Lung (tissue), 12 donors: ENCODE measurements around the gene TBC1D22A. TPM values are rescaled to one million over a fixed set of nuclear protein-coding genes. Genes with fewer than 3 reads are reported as not detected.
A peak's percentile ranks its signal among the peaks of the same experiment; 100 is the strongest.

Experiments used
- ATAC-seq: fragments of 200-7000 bp; cut with Tn5 transposase; one replicate; pipeline ENCODE4 v1.9.1; 2020; ENCODE audit warnings: moderate number of reproducible peaks; ENCODE audit not compliant: insufficient read depth, low FRiP score
- DNase-seq, 3 donors: peaks; one replicate each; pipeline ENCODE4 v3.0.0-alpha.2; 2013 to 2017
- H3K27ac ChIP-seq, 2 donors: one replicate each; pipeline ENCODE4 v1.5.1; 2013; ENCODE audit warnings: mild to moderate bottlenecking in 2 of 2, moderate library complexity in 2 of 2, control low read depth in 1 of 2, inconsistent platforms in 1 of 2, low read depth in 1 of 2, low read length in 1 of 2
- H3K27me3 ChIP-seq, 3 donors: one replicate each; pipeline ENCODE4 v1.5.1; 2013; ENCODE audit warnings: low read length in 2 of 3; ENCODE audit not compliant: control insufficient read depth in 3 of 3, insufficient read depth in 3 of 3
- H3K36me3 ChIP-seq, 4 donors: one replicate each; pipeline ENCODE4 v1.5.1; 2013; ENCODE audit warnings: low read length in 4 of 4, mild to moderate bottlenecking in 1 of 4, moderate library complexity in 1 of 4; ENCODE audit not compliant: control insufficient read depth in 4 of 4, insufficient read depth in 4 of 4
- H3K4me1 ChIP-seq, 5 donors: one replicate each; pipeline ENCODE4 v1.5.1; 2013; ENCODE audit warnings: low read length in 5 of 5, mild to moderate bottlenecking in 2 of 5, moderate library complexity in 1 of 5; ENCODE audit not compliant: control insufficient read depth in 5 of 5, insufficient read depth in 5 of 5
- H3K4me3 ChIP-seq: one replicate; pipeline ENCODE4 v1.5.1; 2013; ENCODE audit warnings: mild to moderate bottlenecking, control low read depth, moderate library complexity
- H3K9ac ChIP-seq, 2 donors: one replicate each; pipeline ENCODE4 v1.5.1; 2013; ENCODE audit warnings: low read length in 2 of 2, control low read depth in 1 of 2; ENCODE audit not compliant: insufficient read depth in 1 of 2
- H3K9me3 ChIP-seq, 4 donors: one replicate each; pipeline ENCODE4 v1.5.1; 2013; ENCODE audit warnings: low read length in 3 of 4, mild to moderate bottlenecking in 1 of 4, moderate library complexity in 1 of 4; ENCODE audit not compliant: control insufficient read depth in 4 of 4, insufficient read depth in 3 of 4
- WGBS, 2 donors: extraction: QIAGEN DNeasy Blood & Tissue Kit; methylation state at CpG; one replicate each; pipeline ENCODE4 v1.1.7; 2013; 5-methylcytosine and 5-hydroxymethylcytosine counted together
- polyA plus RNA-seq, 2 donors: library from polyadenylated mRNA; stranded (reverse); fragments of 200-250 nt; gene quantifications; one replicate each; pipeline ENCODE4 v1.2.1, GENCODE V29; 2013
- total RNA-seq, 2 donors: library from RNA; depleted of rRNA in 1 of 2; stranded (reverse); fragments of >200 nt in 1 of 2; gene quantifications; one replicate each; pipeline ENCODE4 v1.2.1, GENCODE V29; 2014 to 2021
- TF ChIP-seq, protein P1 (sequence below): IDR thresholded peaks from 2 replicates; pipeline ENCODE4 v1.5.1; 2012; ENCODE audit warnings: mild to moderate bottlenecking; ENCODE audit errors: control extremely low read depth, extremely low read depth
- donor health status: control.
- donor health status: control.
- donor health status: Bipolar disorder and iron deficiency.
- donor health status: healthy.
- donor health status: DM: yes; HTN: yes; CAD: no.

Gene TBC1D22A
- total and polyA plus RNA-seq, 4 donors, result 20.2 to 38.4 (median 21.0) TPM

DNA sequence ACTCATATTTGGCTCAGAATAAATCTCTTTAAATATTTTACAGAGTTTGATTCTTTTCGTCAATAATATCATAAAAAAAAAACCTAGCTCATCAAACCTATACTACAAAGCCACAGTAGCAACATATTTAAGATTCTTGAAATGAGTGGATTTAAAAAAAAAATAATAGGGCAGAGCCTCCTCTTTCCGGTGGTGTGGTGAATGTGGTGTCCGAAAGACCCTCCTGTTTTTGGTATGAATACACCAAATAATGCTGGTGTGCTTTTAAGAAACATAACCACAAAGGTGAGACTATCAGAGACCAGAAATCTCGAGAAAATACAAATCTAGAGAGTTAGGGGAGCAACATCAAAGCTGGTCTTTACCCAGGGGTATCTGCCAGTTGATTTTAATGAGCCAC lies 342.6 kb downstream of the TBC1D22A start:
- Histone ChIP-seq H3K27ac (no peak overlapping the region), H3K9ac (no peak overlapping the region), H3K4me3 (no peak overlapping the region), H3K36me3 (peaks cover 0 to 3% (median 0%) of the 10 kb centered on the region in 4 donors), H3K27me3 (no peaks in the 10 kb centered on the region), H3K9me3 (peaks cover 0 to 3% (median 0%) of the 10 kb centered on the region in 4 donors), H3K4me1 (peaks cover 0 to 17% (median 3%) of the 10 kb centered on the region in 5 donors)
- WGBS, 2 donors, result 91 to 95% methylated on average over 4 of the region's 4 CpGs
- ATAC-seq (no peak), DNase-seq (no peak)
- TF ChIP-seq, protein P1, sequence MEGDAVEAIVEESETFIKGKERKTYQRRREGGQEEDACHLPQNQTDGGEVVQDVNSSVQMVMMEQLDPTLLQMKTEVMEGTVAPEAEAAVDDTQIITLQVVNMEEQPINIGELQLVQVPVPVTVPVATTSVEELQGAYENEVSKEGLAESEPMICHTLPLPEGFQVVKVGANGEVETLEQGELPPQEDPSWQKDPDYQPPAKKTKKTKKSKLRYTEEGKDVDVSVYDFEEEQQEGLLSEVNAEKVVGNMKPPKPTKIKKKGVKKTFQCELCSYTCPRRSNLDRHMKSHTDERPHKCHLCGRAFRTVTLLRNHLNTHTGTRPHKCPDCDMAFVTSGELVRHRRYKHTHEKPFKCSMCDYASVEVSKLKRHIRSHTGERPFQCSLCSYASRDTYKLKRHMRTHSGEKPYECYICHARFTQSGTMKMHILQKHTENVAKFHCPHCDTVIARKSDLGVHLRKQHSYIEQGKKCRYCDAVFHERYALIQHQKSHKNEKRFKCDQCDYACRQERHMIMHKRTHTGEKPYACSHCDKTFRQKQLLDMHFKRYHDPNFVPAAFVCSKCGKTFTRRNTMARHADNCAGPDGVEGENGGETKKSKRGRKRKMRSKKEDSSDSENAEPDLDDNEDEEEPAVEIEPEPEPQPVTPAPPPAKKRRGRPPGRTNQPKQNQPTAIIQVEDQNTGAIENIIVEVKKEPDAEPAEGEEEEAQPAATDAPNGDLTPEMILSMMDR, result no peak

DNA sequence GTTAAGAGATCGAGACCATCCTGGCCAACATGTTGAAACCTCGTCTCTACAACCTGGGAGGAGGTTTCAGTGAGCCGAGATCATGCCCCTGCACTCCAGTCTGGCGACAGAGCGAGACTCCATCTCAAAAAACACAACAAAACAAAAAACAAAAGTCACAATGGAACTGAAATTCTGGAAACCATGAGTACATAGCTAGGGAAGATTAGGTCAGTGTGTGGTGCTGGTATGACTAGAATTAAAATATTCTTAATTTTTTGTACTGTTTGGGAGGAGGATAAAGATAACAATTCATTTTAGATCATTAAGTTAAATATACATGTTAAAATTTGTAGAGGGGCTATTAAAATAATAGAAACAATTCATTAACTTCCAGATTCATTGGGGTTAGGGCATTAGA lies 344.4 kb downstream of the TBC1D22A start:
- TF ChIP-seq, protein P1, result no peak
- Histone ChIP-seq H3K27me3 (no peaks in the 10 kb centered on the region), H3K27ac (no peak overlapping the region), H3K4me1 (peaks cover 0 to 13% (median 3%) of the 10 kb centered on the region in 5 donors), H3K36me3 (peaks cover 0 to 3% (median 0%) of the 10 kb centered on the region in 4 donors), H3K9ac (no peak overlapping the region), H3K4me3 (no peak overlapping the region), H3K9me3 (peaks cover 0 to 3% (median 0%) of the 10 kb centered on the region in 4 donors)
- no peak for ATAC-seq
- 97 to 99% methylated on average over 5 of the region's 5 CpGs for WGBS, 2 donors
- no peak for DNase-seq

DNA sequence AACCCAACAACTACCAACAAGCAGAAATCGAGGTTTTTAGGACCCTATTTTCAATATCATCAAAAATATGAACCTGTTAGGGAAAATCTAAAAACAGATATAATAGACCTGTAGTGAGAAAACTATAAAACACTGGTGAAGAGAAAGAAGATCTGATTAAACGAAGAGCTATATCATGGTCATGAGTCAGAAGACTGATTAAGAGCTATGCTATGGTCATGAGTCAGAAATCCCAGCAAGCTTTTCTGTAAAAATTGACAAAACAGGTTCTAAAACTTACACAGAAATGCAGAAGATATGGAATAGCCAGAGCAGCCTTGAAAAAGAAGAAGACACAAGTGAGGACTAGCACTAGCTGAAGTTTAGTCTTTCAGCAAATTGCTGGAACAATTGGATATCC lies 345.0 kb downstream of the TBC1D22A start:
- H3K36me3 ChIP-seq, result peaks cover 0 to 8% (median 0%) of the 10 kb centered on the region in 4 donors
- TF ChIP-seq, protein P1, result no peak
- H3K27ac ChIP-seq, result no peak overlapping the region
- DNase-seq, result no peak
- H3K4me1 ChIP-seq, result peaks cover 0 to 16% (median 5%) of the 10 kb centered on the region in 5 donors
- H3K4me3 ChIP-seq, result no peak overlapping the region
- H3K9me3 ChIP-seq, result peaks cover 0 to 3% (median 0%) of the 10 kb centered on the region in 4 donors
- 86 to 90% methylated on average over 2 of the region's 2 CpGs for WGBS, 2 donors
- no peak overlapping the region for H3K9ac ChIP-seq
- no peak for ATAC-seq
- no peaks in the 10 kb centered on the region for H3K27me3 ChIP-seq

DNA sequence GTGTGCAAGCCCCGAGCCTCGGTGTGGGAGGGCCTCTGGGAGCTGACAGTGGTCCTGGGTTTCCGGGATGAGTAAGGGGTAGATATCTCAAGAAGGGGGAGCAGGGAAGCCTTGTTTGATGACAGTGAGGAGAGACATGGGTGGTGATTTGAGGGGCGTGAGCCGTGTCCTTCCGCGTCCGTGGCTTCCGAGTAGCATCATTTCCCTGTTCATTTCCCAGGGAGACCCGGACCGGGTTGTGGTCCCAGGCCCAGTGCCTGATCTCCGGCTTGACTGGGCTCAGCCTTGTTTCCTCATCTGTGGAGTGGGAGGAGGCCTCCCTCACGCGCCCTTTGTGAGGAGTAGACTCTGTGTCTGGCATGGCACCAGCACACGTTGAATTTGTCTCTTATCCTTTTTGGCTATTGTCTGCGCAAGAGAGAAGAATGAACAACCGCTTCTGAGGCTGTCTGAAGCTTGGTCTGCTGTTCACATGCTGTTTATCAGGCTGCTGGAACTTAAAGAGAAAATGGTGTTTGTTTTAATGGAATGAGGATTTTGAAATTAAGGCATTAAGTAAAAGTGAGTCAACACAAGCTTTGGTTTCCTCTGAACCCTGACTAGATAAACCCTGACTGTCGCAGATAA lies 348.5 kb downstream of the TBC1D22A start:
- Histone ChIP-seq H3K27ac (peak overlapping the region in 1 of 2 donors; percentile 1), H3K9ac (no peak overlapping the region), H3K4me1 (peaks cover 0 to 19% (median 0%) of the 10 kb centered on the region in 5 donors), H3K9me3 (peaks cover 0 to 3% (median 0%) of the 10 kb centered on the region in 4 donors), H3K4me3 (no peak overlapping the region), H3K36me3 (peaks cover 0 to 8% (median 0%) of the 10 kb centered on the region in 4 donors), H3K27me3 (no peaks in the 10 kb centered on the region)
- no peak for ATAC-seq
- WGBS, 2 donors, result 91 to 95% methylated on average over 18 of the region's 18 CpGs
- TF ChIP-seq, protein P1, result no peak
- peak in 2 of 3 donors; percentile 21 to 42 for DNase-seq
